Stomach smooth muscle (tissue), 2 donors: ENCODE data around the gene ZNF319.

Experiments used
- H3K27ac ChIP-seq: one replicate; pipeline ENCODE4 v1.7.0; 2013; ENCODE audit warnings: mild to moderate bottlenecking, low read length, inconsistent platforms
- H3K27me3 ChIP-seq, 2 donors: one replicate each; pipeline ENCODE4 v1.7.0; 2013; ENCODE audit warnings: low read length in 2 of 2; ENCODE audit not compliant: insufficient read depth in 2 of 2, control insufficient read depth in 1 of 2
- H3K36me3 ChIP-seq, 2 donors: one replicate each; pipeline ENCODE4 v1.7.0; 2013; ENCODE audit warnings: low read length in 2 of 2; ENCODE audit not compliant: control insufficient read depth in 2 of 2, insufficient read depth in 2 of 2
- H3K4me1 ChIP-seq: one replicate; pipeline ENCODE4 v1.7.0; 2013; ENCODE audit warnings: low read length; ENCODE audit not compliant: control insufficient read depth, insufficient read depth
- H3K4me3 ChIP-seq, 2 donors: one replicate each; pipeline ENCODE4 v1.7.0; 2013; ENCODE audit warnings: low read length in 2 of 2
- H3K9ac ChIP-seq, 2 donors: one replicate each; pipeline ENCODE4 v1.7.0; 2013; ENCODE audit warnings: low read length in 2 of 2, mild to moderate bottlenecking in 1 of 2
- H3K9me3 ChIP-seq, 2 donors: one replicate each; pipeline ENCODE4 v1.7.0; 2013; ENCODE audit warnings: low read length in 2 of 2; ENCODE audit not compliant: control insufficient read depth in 2 of 2
- donor health status: healthy.
- donor health status: Pancreatic carcinoma.

ZNF319 gene

GRCh38 chr16:57999971-58000705 lies at the start of gene ZNF319:
Gene ZNF319, minus strand, starts transcription at chr16:58000672. Its CDS starts 2,407 bp downstream, at chr16:57998265.
- Histone ChIP-seq H3K9me3 (no peaks in the 10 kb centered on the region), H3K27ac (peak within 1 kb of the TSS; percentile 81), H3K27me3 (no peaks in the 10 kb centered on the region), H3K4me1 (peaks cover 27% of the 10 kb centered on the region), H3K36me3 (peaks cover 7 to 29% of the 10 kb centered on the region in 2 donors), H3K4me3 (peak within 1 kb of the TSS; percentile 71 to 86), H3K9ac (peak within 1 kb of the TSS; percentile 79 to 80)

GRCh38 chr16:58049232-58050185 lies 49.0 kb upstream of the ZNF319 start:
- Histone ChIP-seq H3K4me1 (peaks cover 4% of the 10 kb centered on the region), H3K27ac (no peak overlapping the region), H3K9ac (no peak overlapping the region), H3K27me3 (no peaks in the 10 kb centered on the region), H3K4me3 (no peak overlapping the region), H3K36me3 (no peaks in the 10 kb centered on the region), H3K9me3 (no peaks in the 10 kb centered on the region)

GRCh38 chr16:58048494-58049231 lies 48.2 kb upstream of the ZNF319 start:
- H3K36me3 ChIP-seq, result peaks cover 0 to 4% of the 10 kb centered on the region in 2 donors
- no peak overlapping the region for H3K27ac ChIP-seq
- H3K4me3 ChIP-seq, result no peak overlapping the region
- no peaks in the 10 kb centered on the region for H3K27me3 ChIP-seq
- no peak overlapping the region for H3K9ac ChIP-seq
- no peaks in the 10 kb centered on the region for H3K9me3 ChIP-seq
- H3K4me1 ChIP-seq, result peaks cover 4% of the 10 kb centered on the region

- Histone ChIP-seq H3K4me1 (peaks cover 4% of the 10 kb centered on the region), H3K27me3 (no peaks in the 10 kb centered on the region), H3K27ac (no peak overlapping the region), H3K9ac (no peak overlapping the region), H3K36me3 (peaks cover 4 to 5% of the 10 kb centered on the region in 2 donors), H3K4me3 (no peak overlapping the region), H3K9me3 (no peaks in the 10 kb centered on the region)
Measured at GRCh38 chr16:58047557-58048348, 47.3 kb upstream of the ZNF319 start.

GRCh38 chr16:58046936-58047335 lies 46.5 kb upstream of the ZNF319 start:
- Histone ChIP-seq H3K27ac (no peak overlapping the region), H3K9ac (no peak overlapping the region), H3K9me3 (no peaks in the 10 kb centered on the region), H3K27me3 (no peaks in the 10 kb centered on the region), H3K4me1 (peaks cover 4% of the 10 kb centered on the region), H3K36me3 (peaks cover 4 to 8% of the 10 kb centered on the region in 2 donors), H3K4me3 (no peak overlapping the region)

- H3K4me3 ChIP-seq, result no peak overlapping the region
- H3K27me3 ChIP-seq, result no peaks in the 10 kb centered on the region
- H3K4me1 ChIP-seq, result peaks cover 4% of the 10 kb centered on the region
- H3K27ac ChIP-seq, result no peak overlapping the region
- H3K9ac ChIP-seq, result no peak overlapping the region
- peaks cover 5 to 8% of the 10 kb centered on the region in 2 donors for H3K36me3 ChIP-seq
- H3K9me3 ChIP-seq, result no peaks in the 10 kb centered on the region
Measured at GRCh38 chr16:58046054-58046881, 45.8 kb upstream of the ZNF319 start.

GRCh38 chr16:58045096-58045495 lies 44.6 kb upstream of the ZNF319 start:
- Histone ChIP-seq H3K27me3 (no peaks in the 10 kb centered on the region), H3K36me3 (peaks cover 8 to 15% of the 10 kb centered on the region in 2 donors), H3K27ac (no peak overlapping the region), H3K4me3 (no peak overlapping the region), H3K9me3 (no peaks in the 10 kb centered on the region), H3K9ac (no peak overlapping the region), H3K4me1 (peaks cover 4% of the 10 kb centered on the region)

- Histone ChIP-seq H3K9me3 (no peaks in the 10 kb centered on the region), H3K4me3 (no peak overlapping the region), H3K27me3 (no peaks in the 10 kb centered on the region), H3K36me3 (peaks cover 9 to 19% of the 10 kb centered on the region in 2 donors), H3K27ac (no peak overlapping the region), H3K4me1 (peaks cover 4% of the 10 kb centered on the region), H3K9ac (no peak overlapping the region)
Measured at GRCh38 chr16:58044266-58045019, 44.0 kb upstream of the ZNF319 start.

GRCh38 chr16:58043571-58044155 lies 43.2 kb upstream of the ZNF319 start:
- Histone ChIP-seq H3K9ac (no peak overlapping the region), H3K4me3 (no peak overlapping the region), H3K27ac (no peak overlapping the region), H3K4me1 (peaks cover 4% of the 10 kb centered on the region), H3K27me3 (no peaks in the 10 kb centered on the region), H3K9me3 (no peaks in the 10 kb centered on the region), H3K36me3 (peaks cover 12 to 22% of the 10 kb centered on the region in 2 donors)
